ENCODE data around the gene MCFD2.
"Not testable (repeated sequence)": the region's sequence is repeated elsewhere in the genome, so short reads cannot be mapped to it uniquely, and the experiment has no call there.

Gene MCFD2

GRCh38 chr2:46936566-46936965 lies 21.0 kb upstream of the MCFD2 start:
- DNase-seq: no peak

- no peak for DNase-seq
These were observed 19.5 kb upstream of the MCFD2 start for GRCh38 chr2:46935071-46935470.

- DNase-seq: no peak
These were observed 14.0 kb upstream of the MCFD2 start for GRCh38 chr2:46929612-46930011.

- no peak for DNase-seq
These were observed 11.3 kb upstream of the MCFD2 start for GRCh38 chr2:46926863-46927262.

- DNase-seq: no peak
These were observed 10.1 kb upstream of the MCFD2 start for GRCh38 chr2:46925474-46926351.

- DNase-seq: no peak
These were observed 9.0 kb upstream of the MCFD2 start for GRCh38 chr2:46924608-46925007.

GRCh38 chr2:46924038-46924437 lies 8.4 kb upstream of the MCFD2 start:
- DNase-seq: no peak

- DNase-seq: no peak
These were observed 7.5 kb upstream of the MCFD2 start for GRCh38 chr2:46923041-46923528.

GRCh38 chr2:46922606-46923005 lies 7.0 kb upstream of the MCFD2 start:
- no peak for DNase-seq

- DNase-seq: no peak
These were observed 6.3 kb upstream of the MCFD2 start for GRCh38 chr2:46921676-46922448.

- DNase-seq: no peak
These were observed 2.0 kb upstream of the MCFD2 start for GRCh38 chr2:46917628-46918027.

GRCh38 chr2:46915811-46916630 lies 415 bp upstream of the MCFD2 start:
- DNase-seq: peak; percentile 86

GRCh38 chr2:46914578-46915230 lies 902 bp downstream of the MCFD2 start:
- DNase-seq: no peak

- DNase-seq: no peak
These were observed 1.9 kb downstream of the MCFD2 start for GRCh38 chr2:46913471-46914381.

- DNase-seq: peak; percentile 57
These were observed 5.7 kb downstream of the MCFD2 start for GRCh38 chr2:46909771-46910419.

- DNase-seq: no peak
These were observed 6.5 kb downstream of the MCFD2 start for GRCh38 chr2:46909150-46909549.

- not testable (repeated sequence) for DNase-seq
These were observed 10.5 kb downstream of the MCFD2 start for GRCh38 chr2:46904908-46905678.

- DNase-seq: not testable (repeated sequence)
These were observed 12.6 kb downstream of the MCFD2 start for GRCh38 chr2:46902980-46903379.

GRCh38 chr2:46902465-46902864 lies 13.1 kb downstream of the MCFD2 start:
- no peak for DNase-seq

- no peak for DNase-seq
These were observed 14.0 kb downstream of the MCFD2 start for GRCh38 chr2:46901611-46902010.
